ENCODE results near the gene HEATR3.
"Not testable (repeated sequence)": the region's sequence is repeated elsewhere in the genome, so short reads cannot be mapped to it uniquely, and the experiment has no call there.

The HEATR3 gene

GRCh38 chr16:50099957-50100648, 34.3 kb downstream of the HEATR3 start:
- DNase-seq (ENCODE audit: low spot score): no peak

- DNase-seq (ENCODE audit: low spot score): peak; percentile 54
These were observed 36.4 kb downstream of the HEATR3 start for GRCh38 chr16:50102051-50102746.

GRCh38 chr16:50103764-50104163, 38.0 kb downstream of the HEATR3 start:
- no peak for DNase-seq (ENCODE audit: low spot score)

DNA sequence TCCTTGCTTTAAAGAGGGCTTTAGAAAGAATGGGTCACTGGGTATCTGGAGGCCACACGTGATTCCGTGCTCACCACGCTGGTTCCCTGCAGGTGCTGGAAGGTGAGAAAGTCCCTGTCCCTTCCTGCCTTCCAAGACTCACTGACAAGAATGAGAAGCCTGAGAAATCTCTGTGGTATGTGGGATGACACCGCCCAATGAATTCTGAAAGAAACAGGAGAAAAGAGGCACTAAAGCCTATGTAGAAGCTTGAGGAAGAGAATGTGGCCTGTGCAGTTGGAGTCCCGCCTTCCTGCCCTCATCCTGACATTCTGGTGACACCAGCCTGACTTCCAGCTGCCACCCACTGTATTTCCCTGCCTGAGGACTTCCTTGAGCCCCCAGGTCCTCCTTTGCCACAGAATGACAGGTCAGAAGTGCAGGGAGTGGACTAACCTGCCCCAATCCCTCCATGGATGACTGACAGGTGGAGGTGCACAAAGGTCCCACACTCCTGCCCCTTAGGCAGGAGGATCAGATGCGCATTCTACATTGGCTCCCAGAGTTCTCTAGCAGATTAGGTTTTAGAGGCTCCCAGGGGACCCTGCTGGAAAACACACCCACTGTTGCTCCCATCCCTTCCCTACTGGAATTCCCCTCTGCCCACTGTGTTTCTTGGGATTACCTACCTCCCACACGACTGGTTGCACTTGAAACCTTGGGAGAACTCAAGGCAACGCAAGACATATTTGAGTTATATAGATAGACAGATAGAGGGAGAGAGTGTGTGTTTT, 48.8 kb downstream of the HEATR3 start:
- no peak for DNase-seq (ENCODE audit: low spot score)

GRCh38 chr16:50120711-50121110, 54.9 kb downstream of the HEATR3 start:
- no peak for DNase-seq (ENCODE audit: low spot score)

DNA sequence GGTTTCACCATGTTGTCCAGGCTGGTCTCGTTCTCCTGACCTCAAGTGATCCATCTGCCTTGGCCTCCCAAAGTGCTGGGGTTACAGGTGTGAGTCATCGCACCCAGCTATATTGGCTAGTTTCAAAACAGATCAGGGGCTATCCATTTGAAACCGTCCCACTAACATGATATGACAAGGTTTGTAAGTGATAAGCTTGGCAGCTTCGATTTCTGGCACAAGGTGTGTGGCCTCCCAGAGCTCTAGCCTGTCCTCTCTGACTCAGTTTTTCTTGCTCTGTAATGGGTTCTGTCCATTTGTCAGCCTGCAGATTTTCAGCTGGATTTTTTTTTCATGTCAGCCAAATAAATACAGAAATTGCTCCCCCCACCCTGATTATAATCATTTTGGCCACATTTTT, 55.5 kb downstream of the HEATR3 start:
- DNase-seq (ENCODE audit: low spot score): no peak

DNA sequence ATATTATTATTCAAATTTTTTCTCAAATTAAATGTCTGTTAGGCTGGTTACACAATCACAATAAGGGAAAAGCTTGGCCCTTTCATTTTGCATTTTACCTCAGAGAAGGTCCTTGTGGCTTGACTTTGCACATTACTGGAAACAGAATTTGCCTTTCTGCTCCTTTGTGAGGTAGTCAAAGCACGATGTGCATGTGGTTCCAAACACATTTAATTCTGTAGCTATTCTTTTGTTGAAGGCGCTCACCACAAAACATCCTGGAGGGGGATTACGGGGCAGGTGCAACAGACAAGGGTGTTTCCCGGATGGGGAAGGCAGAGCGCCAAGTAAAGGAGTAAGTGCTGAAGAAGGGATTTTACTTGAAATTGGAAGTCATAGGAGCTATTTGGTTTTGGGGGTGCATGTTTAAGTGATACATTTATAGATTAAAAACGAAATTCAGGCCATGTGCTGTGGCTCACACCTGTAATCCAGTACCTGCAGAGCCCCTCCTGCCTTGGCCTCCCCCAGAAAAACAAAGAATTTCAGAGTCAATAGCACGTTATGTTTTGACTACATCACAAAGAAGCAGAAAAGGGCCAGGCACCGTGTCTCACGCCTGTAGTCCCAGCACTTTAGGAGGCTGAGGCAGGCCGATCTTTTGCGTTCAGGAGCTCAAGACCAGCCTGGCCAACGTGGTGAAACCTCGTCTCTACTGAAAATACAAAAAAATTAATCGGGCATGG, 56.1 kb downstream of the HEATR3 start:
- DNase-seq (ENCODE audit: low spot score): no peak

- DNase-seq (ENCODE audit: low spot score): no peak
These were observed 57.6 kb downstream of the HEATR3 start for GRCh38 chr16:50123417-50123816.

- no peak for DNase-seq (ENCODE audit: low spot score)
These were observed 59.0 kb downstream of the HEATR3 start for GRCh38 chr16:50124769-50125168.

GRCh38 chr16:50126183-50126582, 60.4 kb downstream of the HEATR3 start:
- DNase-seq (ENCODE audit: low spot score): no peak

- DNase-seq (ENCODE audit: low spot score): not testable (repeated sequence)
These were observed 66.8 kb downstream of the HEATR3 start for GRCh38 chr16:50132571-50132970.

GRCh38 chr16:50133214-50133613, 67.4 kb downstream of the HEATR3 start:
- DNase-seq (ENCODE audit: low spot score): no peak

GRCh38 chr16:50136399-50136798, 70.6 kb downstream of the HEATR3 start:
- DNase-seq (ENCODE audit: low spot score): no peak

GRCh38 chr16:50137268-50137667, 71.5 kb downstream of the HEATR3 start:
- DNase-seq (ENCODE audit: low spot score): no peak

DNA sequence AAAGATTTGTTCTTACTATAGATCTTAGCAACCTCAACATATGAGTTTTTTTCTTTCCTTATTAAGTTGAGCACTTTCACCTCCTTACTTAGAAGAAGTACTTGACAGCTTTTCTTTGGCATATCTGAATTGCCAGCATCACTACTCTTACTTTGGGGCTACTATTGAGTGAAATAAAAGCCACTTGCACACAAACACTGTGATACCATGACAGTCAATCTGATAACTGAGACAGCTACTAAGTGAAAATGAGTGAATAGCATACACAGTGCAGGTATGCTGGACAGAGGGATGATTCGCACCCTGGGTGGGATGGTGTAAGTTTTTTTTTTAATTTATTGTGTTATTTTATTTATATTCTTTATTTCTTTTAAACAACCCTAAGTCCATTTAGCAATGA, 73.8 kb downstream of the HEATR3 start:
- DNase-seq (ENCODE audit: low spot score): no peak

- DNase-seq (ENCODE audit: low spot score): no peak
These were observed 78.4 kb downstream of the HEATR3 start for GRCh38 chr16:50144211-50144610.

DNA sequence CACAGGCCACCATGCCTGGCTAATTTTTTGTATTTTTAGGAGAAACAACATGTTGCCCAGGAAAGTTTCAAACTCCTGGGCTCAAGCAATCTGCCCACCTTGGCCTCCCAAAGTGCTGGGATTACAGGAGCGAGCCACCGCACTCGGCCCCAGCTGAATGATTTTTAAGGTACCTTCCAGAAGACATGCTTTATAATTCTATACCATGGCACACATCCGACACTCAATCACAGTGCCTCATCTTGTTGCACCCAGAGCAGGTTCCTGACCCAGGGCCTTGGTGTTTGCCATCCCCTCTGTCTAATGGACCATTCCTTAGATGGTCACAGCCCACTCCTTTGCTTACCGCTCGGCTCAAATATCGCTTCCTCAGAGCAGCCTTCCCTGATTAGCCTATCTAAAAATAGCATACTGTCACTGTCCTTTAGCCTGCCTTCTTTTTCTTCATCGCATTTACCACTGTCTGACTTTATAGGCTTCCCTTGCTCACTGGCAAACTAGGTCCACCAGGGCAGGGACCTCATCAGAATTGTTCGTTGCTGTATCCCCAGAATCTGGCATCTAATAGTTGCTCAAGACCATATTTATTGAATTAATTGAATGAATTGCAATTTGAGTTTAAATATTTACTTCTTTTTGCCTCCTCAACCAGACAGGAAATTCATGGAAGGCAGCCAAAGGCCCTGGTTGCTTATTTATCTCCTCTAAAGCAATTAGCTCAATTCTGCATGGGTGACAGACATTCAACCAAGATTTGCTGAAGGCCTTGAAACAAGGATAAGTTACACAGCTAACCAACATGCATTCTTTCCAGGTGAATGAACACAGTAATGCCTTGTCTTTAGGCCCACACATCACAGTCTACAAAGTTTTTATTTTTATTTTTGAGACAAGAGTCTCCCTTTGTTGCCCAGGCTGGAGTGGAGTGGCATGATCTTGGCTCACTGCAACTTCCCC, 81.0 kb downstream of the HEATR3 start:
- no peak for DNase-seq (ENCODE audit: low spot score)

DNA sequence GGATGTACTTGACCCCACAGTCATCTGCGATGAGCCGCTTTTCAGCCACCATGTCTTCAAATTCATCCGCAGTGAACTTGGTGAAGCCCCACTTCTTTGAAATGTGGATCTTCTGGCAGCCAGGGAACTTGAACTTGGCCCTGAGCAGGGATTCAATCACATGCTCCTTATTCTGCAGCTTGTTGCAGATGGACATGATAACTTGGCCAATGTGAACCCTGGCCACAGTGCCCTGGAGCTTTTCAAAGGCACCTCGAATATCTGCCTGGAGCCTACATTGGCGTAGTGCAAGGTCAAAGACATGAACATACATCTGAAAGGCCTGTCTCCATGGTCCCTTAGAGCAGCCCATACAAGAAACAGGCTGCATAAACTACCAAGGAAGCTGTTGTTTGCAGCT, 85.6 kb downstream of the HEATR3 start:
- DNase-seq (ENCODE audit: low spot score): no peak

DNA sequence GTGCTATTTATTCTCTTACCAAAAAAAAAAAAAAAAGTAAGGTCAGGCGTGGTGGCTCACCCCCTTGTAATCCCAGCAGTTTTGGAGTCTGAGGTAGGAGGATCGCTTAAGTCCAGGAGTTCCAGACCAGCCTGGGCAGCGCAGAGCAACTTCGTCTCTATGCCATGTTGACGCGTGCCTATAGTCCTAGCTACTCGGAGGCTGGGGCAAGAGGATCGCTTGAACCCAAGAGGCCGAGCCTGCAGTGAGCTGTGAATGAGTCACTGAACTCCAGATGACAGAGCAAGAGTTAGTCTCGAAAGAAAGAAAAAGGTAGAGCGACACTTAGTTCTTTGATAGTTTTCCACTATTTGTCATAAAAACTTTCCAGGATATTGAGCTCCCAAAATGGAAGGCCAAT, 86.0 kb downstream of the HEATR3 start:
- no peak for DNase-seq (ENCODE audit: low spot score)

DNA sequence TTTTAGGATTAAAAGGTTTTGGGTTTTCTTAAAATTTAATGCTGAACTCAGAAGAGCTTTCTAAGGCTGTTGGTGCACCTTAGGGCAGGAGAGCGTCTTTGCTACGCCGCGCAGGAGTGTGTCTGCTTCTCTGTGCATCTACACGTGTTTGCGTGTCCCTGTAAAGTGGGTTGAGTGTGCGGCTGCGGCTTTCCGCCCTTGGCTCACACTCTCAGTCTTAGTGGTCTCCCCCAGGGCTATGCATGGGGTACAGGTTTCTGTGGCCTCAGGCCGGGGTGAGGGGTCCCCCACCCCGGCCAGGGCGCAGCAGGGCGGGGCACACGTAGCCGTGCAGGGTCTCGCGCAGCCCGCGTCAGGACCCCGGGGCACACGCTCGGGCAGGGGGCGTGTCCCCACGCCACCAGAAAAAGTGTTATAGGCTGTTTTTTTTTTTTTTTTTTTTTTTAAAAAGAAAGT, 86.6 kb downstream of the HEATR3 start:
- DNase-seq (ENCODE audit: low spot score): no peak

Data from AG08396 (cell line).